ENCODE results near the gene ABLIM2.

ABLIM2 gene

DNA sequence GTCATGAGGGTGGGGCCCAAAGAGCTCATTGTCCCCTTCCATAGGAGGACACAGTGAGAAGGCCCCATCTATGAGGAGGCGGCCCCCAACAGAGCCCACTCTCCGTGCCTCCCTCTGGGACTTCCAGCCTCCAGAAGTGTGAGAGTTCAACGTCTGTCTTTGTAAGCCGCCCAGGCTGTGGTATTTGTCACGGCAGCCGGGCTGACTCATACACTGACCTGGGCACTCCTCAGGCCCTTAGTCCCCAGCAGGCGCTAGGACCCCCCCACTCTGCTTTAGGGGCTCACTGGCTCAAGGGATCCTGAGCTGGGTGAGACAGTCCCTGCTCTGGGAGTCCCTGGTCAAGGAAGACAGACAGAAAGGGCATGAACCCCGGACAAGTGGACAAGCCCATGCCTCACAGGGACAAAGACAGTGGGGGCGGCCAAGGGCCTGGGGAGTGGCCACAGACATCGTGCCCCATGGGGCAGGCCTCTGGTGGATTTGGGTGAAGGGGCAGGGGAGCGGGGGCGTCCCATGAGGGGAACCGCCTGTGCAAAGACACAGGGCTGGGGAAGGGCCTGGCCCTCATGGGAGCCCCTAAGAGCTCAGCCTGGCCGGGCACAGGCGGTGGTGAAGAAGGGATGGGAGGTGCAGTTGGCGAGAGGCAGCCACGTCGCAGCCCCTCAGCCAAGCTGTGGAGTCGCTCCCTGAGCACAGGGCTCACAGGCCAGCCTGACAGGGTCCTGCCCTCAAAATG, 21.5 kb downstream of the ABLIM2 start:
- Histone ChIP-seq H3K36me3 (ENCODE audit: low read depth) (no peaks in the 10 kb centered on the region), H3K4me3 (ENCODE audit: severe bottlenecking) (no peak overlapping the region), H3K27ac (ENCODE audit: poor library complexity, severe bottlenecking) (no peak overlapping the region), H3K27me3 (ENCODE audit: insufficient read depth, poor library complexity, severe bottlenecking) (no peaks in the 10 kb centered on the region), H3K9me3 (ENCODE audit: severe bottlenecking) (no peaks in the 10 kb centered on the region), H3K4me1 (ENCODE audit: insufficient read depth, poor library complexity, severe bottlenecking) (no peaks in the 10 kb centered on the region)
- TF ChIP-seq, protein P1, sequence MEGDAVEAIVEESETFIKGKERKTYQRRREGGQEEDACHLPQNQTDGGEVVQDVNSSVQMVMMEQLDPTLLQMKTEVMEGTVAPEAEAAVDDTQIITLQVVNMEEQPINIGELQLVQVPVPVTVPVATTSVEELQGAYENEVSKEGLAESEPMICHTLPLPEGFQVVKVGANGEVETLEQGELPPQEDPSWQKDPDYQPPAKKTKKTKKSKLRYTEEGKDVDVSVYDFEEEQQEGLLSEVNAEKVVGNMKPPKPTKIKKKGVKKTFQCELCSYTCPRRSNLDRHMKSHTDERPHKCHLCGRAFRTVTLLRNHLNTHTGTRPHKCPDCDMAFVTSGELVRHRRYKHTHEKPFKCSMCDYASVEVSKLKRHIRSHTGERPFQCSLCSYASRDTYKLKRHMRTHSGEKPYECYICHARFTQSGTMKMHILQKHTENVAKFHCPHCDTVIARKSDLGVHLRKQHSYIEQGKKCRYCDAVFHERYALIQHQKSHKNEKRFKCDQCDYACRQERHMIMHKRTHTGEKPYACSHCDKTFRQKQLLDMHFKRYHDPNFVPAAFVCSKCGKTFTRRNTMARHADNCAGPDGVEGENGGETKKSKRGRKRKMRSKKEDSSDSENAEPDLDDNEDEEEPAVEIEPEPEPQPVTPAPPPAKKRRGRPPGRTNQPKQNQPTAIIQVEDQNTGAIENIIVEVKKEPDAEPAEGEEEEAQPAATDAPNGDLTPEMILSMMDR (IDR thresholded peaks at IDR 0.05; ENCODE audit: poor library complexity, severe bottlenecking), result no peak
- DNase-seq (ENCODE audit: low spot score) (no peak), ATAC-seq (ENCODE audit: low read depth) (no peak)

DNA sequence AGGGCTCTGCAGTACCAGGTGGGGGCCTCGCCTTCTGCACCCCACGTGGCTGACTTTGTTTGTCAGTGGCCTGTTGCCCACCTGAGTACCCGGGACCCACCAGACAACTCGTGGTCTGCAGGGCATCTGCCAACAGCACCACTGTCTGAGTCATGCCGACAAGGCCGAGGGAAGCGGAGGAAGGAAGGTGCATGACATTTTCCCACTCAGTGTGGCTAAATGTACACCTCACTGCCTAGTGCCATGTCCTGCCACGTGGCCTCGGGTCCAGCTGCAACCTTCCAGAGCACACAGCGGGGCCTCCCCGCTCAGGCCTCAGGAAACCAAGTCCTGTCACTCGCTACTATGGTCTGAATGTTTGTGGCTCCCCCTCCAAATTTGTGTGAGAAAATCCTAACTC, 22.1 kb downstream of the ABLIM2 start:
- Histone ChIP-seq H3K27ac (ENCODE audit: poor library complexity, severe bottlenecking) (no peak overlapping the region), H3K4me1 (ENCODE audit: insufficient read depth, poor library complexity, severe bottlenecking) (no peaks in the 10 kb centered on the region), H3K9me3 (ENCODE audit: severe bottlenecking) (no peaks in the 10 kb centered on the region), H3K4me3 (ENCODE audit: severe bottlenecking) (no peak overlapping the region), H3K27me3 (ENCODE audit: insufficient read depth, poor library complexity, severe bottlenecking) (no peaks in the 10 kb centered on the region), H3K36me3 (ENCODE audit: low read depth) (no peaks in the 10 kb centered on the region)
- DNase-seq (ENCODE audit: low spot score) (no peak), ATAC-seq (ENCODE audit: low read depth) (no peak)
- TF ChIP-seq, protein P1 (IDR thresholded peaks at IDR 0.05; ENCODE audit: poor library complexity, severe bottlenecking), result no peak

DNA sequence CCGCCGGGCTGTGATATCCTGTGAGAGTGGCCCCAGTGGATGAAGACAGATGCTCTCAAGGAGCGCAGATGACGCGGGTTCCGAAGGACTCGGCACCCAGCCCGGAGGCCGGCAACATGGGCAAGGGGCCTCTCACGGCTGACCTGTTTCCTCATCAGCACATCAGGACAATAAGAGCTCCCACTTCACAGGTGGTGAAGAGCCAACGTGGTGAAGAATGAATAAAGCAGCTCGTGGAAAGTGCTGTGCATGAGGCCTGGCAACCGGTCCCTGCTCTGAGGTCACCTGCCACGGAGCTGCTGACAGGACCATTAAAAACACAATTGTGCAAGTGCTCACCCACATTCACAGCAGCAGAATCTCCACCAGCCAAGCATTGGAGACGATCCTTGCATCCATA, 22.9 kb downstream of the ABLIM2 start:
- ATAC-seq (ENCODE audit: low read depth) (no peak), DNase-seq (ENCODE audit: low spot score) (no peak)
- Histone ChIP-seq H3K27me3 (ENCODE audit: insufficient read depth, poor library complexity, severe bottlenecking) (no peaks in the 10 kb centered on the region), H3K9me3 (ENCODE audit: severe bottlenecking) (no peaks in the 10 kb centered on the region), H3K4me1 (ENCODE audit: insufficient read depth, poor library complexity, severe bottlenecking) (no peaks in the 10 kb centered on the region), H3K27ac (ENCODE audit: poor library complexity, severe bottlenecking) (no peak overlapping the region), H3K4me3 (ENCODE audit: severe bottlenecking) (no peak overlapping the region), H3K36me3 (ENCODE audit: low read depth) (no peaks in the 10 kb centered on the region)
- TF ChIP-seq, protein P1 (IDR thresholded peaks at IDR 0.05; ENCODE audit: poor library complexity, severe bottlenecking), result no peak

DNA sequence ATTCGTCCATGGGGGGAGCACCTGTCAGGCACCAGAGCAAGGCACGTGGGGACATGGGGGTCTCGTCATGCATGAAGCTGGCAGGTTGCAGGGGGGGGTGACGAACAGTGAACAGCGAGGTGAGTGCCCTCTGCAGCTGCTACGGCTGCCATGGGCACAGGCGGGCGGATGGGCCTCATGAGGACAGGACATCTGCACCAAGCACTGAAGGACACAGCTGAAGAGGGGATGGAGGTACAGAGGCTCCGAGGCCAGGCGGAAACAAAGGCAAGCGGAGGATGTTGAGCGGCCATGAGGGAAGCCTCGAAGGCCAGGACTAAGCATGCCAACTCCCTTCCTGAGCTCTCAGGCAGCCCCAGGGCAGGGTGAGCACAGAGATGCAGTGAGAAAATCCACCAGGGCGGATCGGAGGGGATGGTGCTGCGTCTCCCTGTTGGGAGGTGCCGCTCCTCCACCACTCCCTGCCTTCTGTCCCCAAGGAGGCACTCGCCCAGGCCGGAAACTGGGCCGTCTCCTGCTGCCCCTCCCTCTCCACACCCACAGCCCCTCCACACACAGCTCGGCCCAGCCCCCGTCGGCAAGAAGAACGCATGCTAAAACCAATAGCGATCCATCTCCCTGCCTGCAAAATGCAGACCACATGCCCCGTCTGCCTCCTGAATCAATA, 24.6 kb downstream of the ABLIM2 start:
- H3K27me3 ChIP-seq (ENCODE audit: insufficient read depth, poor library complexity, severe bottlenecking), result no peaks in the 10 kb centered on the region
- H3K9me3 ChIP-seq (ENCODE audit: severe bottlenecking), result no peaks in the 10 kb centered on the region
- ATAC-seq (ENCODE audit: low read depth), result no peak
- TF ChIP-seq, protein P1 (IDR thresholded peaks at IDR 0.05; ENCODE audit: poor library complexity, severe bottlenecking), result no peak
- no peak overlapping the region for H3K27ac ChIP-seq (ENCODE audit: poor library complexity, severe bottlenecking)
- no peaks in the 10 kb centered on the region for H3K36me3 ChIP-seq (ENCODE audit: low read depth)
- no peaks in the 10 kb centered on the region for H3K4me1 ChIP-seq (ENCODE audit: insufficient read depth, poor library complexity, severe bottlenecking)
- no peak overlapping the region for H3K4me3 ChIP-seq (ENCODE audit: severe bottlenecking)
- DNase-seq (ENCODE audit: low spot score), result no peak
